Lower lobe of right lung (tissue), 2 donors: Measurements from ENCODE around the gene KCNIP1. TPM values are rescaled to one million over a fixed set of nuclear protein-coding genes. Genes with fewer than 3 reads are reported as not detected.

ENCODE experiments used
- ATAC-seq, 2 donors: fragments of 200-7000 bp; cut with Tn5 transposase; one replicate each; pipeline ENCODE4 v1.9.1; 2020 to 2022; ENCODE audit warnings: mild to moderate bottlenecking in 2 of 2, moderate library complexity in 2 of 2
- DNase-seq: peaks from one replicate; pipeline ENCODE4 v3.0.0-alpha.2; 2020
- H3K27ac ChIP-seq: fragments of 200-600 bp; one replicate; pipeline ENCODE4 v1.8.0; 2022
- H3K27me3 ChIP-seq: fragments of 200-600 bp; one replicate; pipeline ENCODE4 v1.8.0; 2022; ENCODE audit warnings: low read depth
- H3K36me3 ChIP-seq: fragments of 200-600 bp; one replicate; pipeline ENCODE4 v1.8.0; 2022; ENCODE audit warnings: mild to moderate bottlenecking
- H3K4me1 ChIP-seq: fragments of 200-600 bp; one replicate; pipeline ENCODE4 v1.8.0; 2022
- H3K4me3 ChIP-seq: fragments of 200-600 bp; one replicate; pipeline ENCODE4 v1.8.0; 2022; ENCODE audit warnings: mild to moderate bottlenecking
- H3K9me3 ChIP-seq: fragments of 200-600 bp; one replicate; pipeline ENCODE4 v1.8.0; 2022
- CTCF ChIP-seq: fragments of 200-600 bp; IDR thresholded peaks from one replicate; pipeline ENCODE4 v1.8.0; 2022; ENCODE audit warnings: antibody characterized with exemption, mild to moderate bottlenecking
- intact Hi-C: fragments of 100-400 bp; cut with DNase I; formaldehyde crosslinking; loops from one replicate; pipeline ENCODE4 v1.11.0; 2022
- total RNA-seq: library from RNA; stranded (reverse); fragmentation: NEBNext Ultra II Directional; extraction: Animal tissue kit (Norgen Biotek cat#: 25700); gene quantifications from one replicate; pipeline ENCODE4 v1.2.1, GENCODE V29; 2021
- donor health status: DM: no; HTN: yes; CAD: no; lungs with severe emphysema.

KCNIP1 gene
- total RNA-seq, 1 donor from 2014 or later: 1.7 TPM

- H3K9me3 ChIP-seq: no peaks in the 10 kb centered on the region
- no peaks in the 10 kb centered on the region for H3K36me3 ChIP-seq
- ATAC-seq (no peak), DNase-seq (no peak)
- H3K4me1 ChIP-seq: no peaks in the 10 kb centered on the region
- no peaks in the 10 kb centered on the region for H3K27me3 ChIP-seq
- TF ChIP-seq CTCF: no peak
- no peak overlapping the region for H3K27ac ChIP-seq
- no peak overlapping the region for H3K4me3 ChIP-seq
- intact Hi-C loops: no loop called here
Measured at GRCh38 chr5:170483701-170484458, 19.9 kb upstream of the KCNIP1 start.

DNA sequence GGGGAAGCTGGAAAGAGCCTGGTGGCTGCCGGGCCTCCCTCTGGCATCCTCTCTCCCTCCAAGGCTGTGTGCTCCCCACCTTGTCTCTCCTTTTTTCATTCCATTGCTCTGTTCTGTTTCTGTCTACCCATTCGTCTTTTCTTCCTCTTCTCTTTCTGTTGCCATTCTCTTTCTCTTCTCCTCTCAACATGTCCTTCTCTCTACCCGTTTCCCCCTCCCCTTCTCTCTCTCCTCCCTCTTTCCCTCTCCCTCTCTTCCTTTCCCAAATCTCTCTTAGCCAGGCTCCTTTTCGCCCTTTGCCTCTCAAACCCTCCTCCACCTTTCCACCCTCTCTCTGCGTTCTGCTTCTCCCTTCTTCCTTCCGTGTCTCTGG, 19.4 kb upstream of the KCNIP1 start:
- H3K36me3 ChIP-seq: no peaks in the 10 kb centered on the region
- H3K27me3 ChIP-seq: no peaks in the 10 kb centered on the region
- no peak for TF ChIP-seq CTCF
- intact Hi-C loops: no loop called here
- DNase-seq (no peak), ATAC-seq (no peak)
- no peaks in the 10 kb centered on the region for H3K9me3 ChIP-seq
- H3K4me1 ChIP-seq: no peaks in the 10 kb centered on the region
- H3K4me3 ChIP-seq: no peak overlapping the region
- H3K27ac ChIP-seq: no peak overlapping the region

DNA sequence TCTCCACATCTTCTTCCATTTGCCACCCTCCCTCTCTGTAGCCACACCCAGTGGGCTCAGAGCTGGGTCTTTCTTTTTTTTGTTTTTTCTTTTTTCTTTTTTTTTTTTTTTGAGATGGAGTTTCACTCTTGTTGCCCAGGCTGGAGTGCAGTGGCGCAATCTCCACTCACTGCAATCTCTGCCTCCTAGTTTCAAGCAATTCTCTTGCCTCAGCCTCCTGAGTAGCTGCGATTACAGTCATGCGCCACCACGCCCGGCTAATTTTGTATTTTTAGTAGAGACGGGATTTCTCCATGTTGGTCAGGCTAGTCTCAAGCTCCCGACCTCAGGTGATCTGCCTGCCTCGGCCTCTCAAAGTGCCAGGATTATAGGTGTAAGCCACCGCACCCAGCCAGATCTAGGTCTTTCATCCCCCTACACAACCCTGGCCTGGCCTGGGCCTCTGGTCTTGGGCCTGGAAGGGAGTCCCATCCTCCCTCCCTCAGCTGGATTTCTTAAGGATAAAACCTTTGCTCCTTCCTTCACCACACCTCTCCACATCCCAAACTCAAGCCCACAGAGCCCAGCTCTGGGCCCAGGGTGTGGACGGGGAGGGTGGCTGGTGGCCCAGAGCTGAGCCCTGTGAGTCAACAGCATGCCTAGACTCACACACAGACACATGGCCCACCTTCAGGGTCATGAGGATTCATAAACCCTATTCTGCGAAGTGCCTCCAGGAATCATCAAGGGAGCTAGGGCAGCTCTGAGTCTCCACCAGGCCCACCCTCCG, 18.8 kb upstream of the KCNIP1 start:
- no peak overlapping the region for H3K4me3 ChIP-seq
- no peaks in the 10 kb centered on the region for H3K4me1 ChIP-seq
- no peaks in the 10 kb centered on the region for H3K9me3 ChIP-seq
- peak; percentile 62 for DNase-seq
- intact Hi-C loops: no loop called here
- no peak for ATAC-seq
- no peak for TF ChIP-seq CTCF
- H3K36me3 ChIP-seq: no peaks in the 10 kb centered on the region
- H3K27ac ChIP-seq: no peak overlapping the region
- H3K27me3 ChIP-seq: no peaks in the 10 kb centered on the region

GRCh38 chr5:170485616-170485911, 18.3 kb upstream of the KCNIP1 start:
- intact Hi-C loops: no loop called here
- H3K27ac ChIP-seq: no peak overlapping the region

GRCh38 chr5:170486371-170486770, 17.4 kb upstream of the KCNIP1 start:
- no peaks in the 10 kb centered on the region for H3K36me3 ChIP-seq
- H3K4me1 ChIP-seq: peaks cover 7% of the 10 kb centered on the region
- intact Hi-C loops: no loop called here
- H3K27ac ChIP-seq: no peak overlapping the region
- DNase-seq: no peak
- no peak for ATAC-seq
- no peaks in the 10 kb centered on the region for H3K27me3 ChIP-seq
- H3K4me3 ChIP-seq: no peak overlapping the region
- no peak for TF ChIP-seq CTCF
- no peaks in the 10 kb centered on the region for H3K9me3 ChIP-seq

More at GRCh38 chr5:170485616-170485911, 18.3 kb upstream of the KCNIP1 start:
- no peaks in the 10 kb centered on the region for H3K4me1 ChIP-seq
- ATAC-seq: no peak
- no peaks in the 10 kb centered on the region for H3K27me3 ChIP-seq
- H3K9me3 ChIP-seq: no peaks in the 10 kb centered on the region
- TF ChIP-seq CTCF: no peak
- H3K36me3 ChIP-seq: no peaks in the 10 kb centered on the region
- no peak for DNase-seq
- H3K4me3 ChIP-seq: no peak overlapping the region
